Sigmoid colon (tissue), 7 donors: ENCODE data around the gene EVL. TPM values are rescaled to one million over a fixed set of nuclear protein-coding genes. Genes with fewer than 3 reads are reported as not detected.

Experiments
- DNase-seq: peaks from one replicate; pipeline ENCODE4 v3.0.0-alpha.2; 2019
- H3K27ac ChIP-seq, 4 donors: fragments of 200-600 bp; sonication (generic); one replicate each; pipeline ENCODE4 v1.5.1; 2016 to 2019; ENCODE audit warnings: mild to moderate bottlenecking in 1 of 4
- H3K27me3 ChIP-seq, 3 donors: fragments of 200-600 bp; sonication (generic); one replicate each; pipeline ENCODE4 v1.5.1; 2019; ENCODE audit warnings: mild to moderate bottlenecking in 1 of 3
- H3K36me3 ChIP-seq, 4 donors: fragments of 200-600 bp; sonication (generic); one replicate each; pipeline ENCODE4 v1.5.1; 2016 to 2019
- H3K4me1 ChIP-seq, 4 donors: fragments of 200-600 bp; sonication (generic); one replicate each; pipeline ENCODE4 v1.5.1; 2017 to 2019
- H3K4me3 ChIP-seq, 4 donors: fragments of 200-600 bp; sonication (generic); one replicate each; pipeline ENCODE4 v1.5.1; 2017 to 2019; ENCODE audit warnings: mild to moderate bottlenecking in 2 of 4, moderate library complexity in 1 of 4
- H3K9me3 ChIP-seq, 4 donors: fragments of 200-600 bp in 3 of 4; sonication (generic) in 3 of 4; one replicate each; pipeline versions ENCODE4 v1.5.1 to v1.6.1; 2013 to 2019
- EP300 ChIP-seq, 4 donors: sonication (generic); formaldehyde crosslinking; IDR thresholded peaks; one replicate each; pipeline ENCODE4 v1.6.1; 2017; ENCODE audit warnings: antibody characterized with exemption in 4 of 4
- POLR2A ChIP-seq, 2 donors: fragments of 450-650 bp; IDR thresholded peaks; one replicate each; pipeline ENCODE4 v1.6.1; 2016; ENCODE audit warnings: antibody characterized with exemption in 2 of 2, mild to moderate bottlenecking in 2 of 2, moderate library complexity in 2 of 2
- POLR2AphosphoS5 ChIP-seq, 4 donors: sonication (generic); formaldehyde crosslinking; IDR thresholded peaks; one replicate each; pipeline ENCODE4 v1.6.1; 2017; ENCODE audit warnings: antibody characterized with exemption in 4 of 4
- WGBS, 2 donors: extraction: QIAGEN DNeasy Blood & Tissue Kit; methylation state at CpG; one replicate each; pipeline ENCODE4 v1.1.7; 2013; 5-methylcytosine and 5-hydroxymethylcytosine counted together
- intact Hi-C: fragments of 100-400 bp; cut with DNase I; formaldehyde crosslinking; loops from one replicate; pipeline ENCODE4 v1.15.1; 2023
- polyA plus RNA-seq, 3 donors: library from polyadenylated mRNA; stranded (reverse); fragments of 200-250 nt; gene quantifications; one replicate each; pipeline ENCODE4 v1.2.3, GENCODE V29; 2013
- total RNA-seq, 4 donors: library from RNA; depleted of rRNA; stranded (reverse); fragments of >200 nt; gene quantifications; one replicate each; pipeline ENCODE4 v1.1.0, GENCODE V29; 2016
- TF ChIP-seq, protein P1 (sequence below), 4 experiments: fragments of 450-650 bp in 3 of 4; fragments of 200-600 bp in 1 of 4; IDR thresholded peaks; one replicate each; pipeline ENCODE4 v1.5.1; 2016 to 2019; ENCODE audit warnings: antibody characterized with exemption in 4 of 4, mild to moderate bottlenecking in 3 of 4, moderate library complexity in 2 of 4
- donor health status: healthy with polysubstance abuse.
- donor health status: Bipolar disorder and iron deficiency.
- donor health status: healthy.

The EVL gene
- total and polyA plus RNA-seq, 7 donors = 6.5 to 100 (median 27.5) TPM

DNA sequence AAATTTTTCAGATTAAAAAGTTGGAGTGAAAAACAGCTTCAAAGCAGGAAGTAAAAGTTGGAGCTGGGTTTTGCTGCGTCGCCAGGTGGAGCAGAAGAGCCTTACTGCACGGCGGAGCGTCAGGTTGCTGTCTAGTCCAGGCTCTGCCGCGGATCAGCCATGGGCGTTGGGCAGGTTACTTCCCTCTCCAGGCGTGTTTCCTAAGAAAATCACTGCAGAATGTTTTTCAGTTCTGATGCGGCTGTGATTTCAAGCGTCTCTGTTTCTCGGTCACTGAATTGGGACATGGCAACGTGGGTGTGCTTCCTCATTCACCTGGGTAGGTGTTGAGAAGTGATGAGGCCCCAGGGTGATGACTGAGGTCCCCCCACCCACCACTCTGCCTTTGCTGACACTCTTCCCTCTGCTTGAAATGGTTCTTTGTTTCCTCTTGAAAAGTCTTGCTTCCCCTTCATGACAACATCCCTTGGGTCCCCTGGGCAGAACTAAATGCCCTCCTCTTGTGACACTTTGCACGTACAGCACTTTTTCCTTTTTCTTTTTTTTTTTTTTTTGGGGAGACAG is 7.6 kb downstream of the EVL start:
- 37 to 45% methylated on average over 14 of the region's 14 CpGs for WGBS, 2 donors
- H3K4me1 ChIP-seq = peaks cover 0 to 13% (median 5%) of the 10 kb centered on the region in 4 donors
- TF ChIP-seq, protein P1, sequence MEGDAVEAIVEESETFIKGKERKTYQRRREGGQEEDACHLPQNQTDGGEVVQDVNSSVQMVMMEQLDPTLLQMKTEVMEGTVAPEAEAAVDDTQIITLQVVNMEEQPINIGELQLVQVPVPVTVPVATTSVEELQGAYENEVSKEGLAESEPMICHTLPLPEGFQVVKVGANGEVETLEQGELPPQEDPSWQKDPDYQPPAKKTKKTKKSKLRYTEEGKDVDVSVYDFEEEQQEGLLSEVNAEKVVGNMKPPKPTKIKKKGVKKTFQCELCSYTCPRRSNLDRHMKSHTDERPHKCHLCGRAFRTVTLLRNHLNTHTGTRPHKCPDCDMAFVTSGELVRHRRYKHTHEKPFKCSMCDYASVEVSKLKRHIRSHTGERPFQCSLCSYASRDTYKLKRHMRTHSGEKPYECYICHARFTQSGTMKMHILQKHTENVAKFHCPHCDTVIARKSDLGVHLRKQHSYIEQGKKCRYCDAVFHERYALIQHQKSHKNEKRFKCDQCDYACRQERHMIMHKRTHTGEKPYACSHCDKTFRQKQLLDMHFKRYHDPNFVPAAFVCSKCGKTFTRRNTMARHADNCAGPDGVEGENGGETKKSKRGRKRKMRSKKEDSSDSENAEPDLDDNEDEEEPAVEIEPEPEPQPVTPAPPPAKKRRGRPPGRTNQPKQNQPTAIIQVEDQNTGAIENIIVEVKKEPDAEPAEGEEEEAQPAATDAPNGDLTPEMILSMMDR (IDR thresholded peaks at IDR 0.05) = no peak
- TF ChIP-seq POLR2AphosphoS5 (IDR thresholded peaks at IDR 0.05) (no peak), EP300 (IDR thresholded peaks at IDR 0.05) (no peak), POLR2A (IDR thresholded peaks at IDR 0.05) (no peak)
- no peak for DNase-seq
- H3K36me3 ChIP-seq = no peaks in the 10 kb centered on the region
- no peaks in the 10 kb centered on the region for H3K9me3 ChIP-seq
- no peak overlapping the region for H3K4me3 ChIP-seq
- H3K27me3 ChIP-seq = no peaks in the 10 kb centered on the region
- intact Hi-C loops = no loop called here
- H3K27ac ChIP-seq = peak overlapping the region in 1 of 4 donors; percentile 14

DNA sequence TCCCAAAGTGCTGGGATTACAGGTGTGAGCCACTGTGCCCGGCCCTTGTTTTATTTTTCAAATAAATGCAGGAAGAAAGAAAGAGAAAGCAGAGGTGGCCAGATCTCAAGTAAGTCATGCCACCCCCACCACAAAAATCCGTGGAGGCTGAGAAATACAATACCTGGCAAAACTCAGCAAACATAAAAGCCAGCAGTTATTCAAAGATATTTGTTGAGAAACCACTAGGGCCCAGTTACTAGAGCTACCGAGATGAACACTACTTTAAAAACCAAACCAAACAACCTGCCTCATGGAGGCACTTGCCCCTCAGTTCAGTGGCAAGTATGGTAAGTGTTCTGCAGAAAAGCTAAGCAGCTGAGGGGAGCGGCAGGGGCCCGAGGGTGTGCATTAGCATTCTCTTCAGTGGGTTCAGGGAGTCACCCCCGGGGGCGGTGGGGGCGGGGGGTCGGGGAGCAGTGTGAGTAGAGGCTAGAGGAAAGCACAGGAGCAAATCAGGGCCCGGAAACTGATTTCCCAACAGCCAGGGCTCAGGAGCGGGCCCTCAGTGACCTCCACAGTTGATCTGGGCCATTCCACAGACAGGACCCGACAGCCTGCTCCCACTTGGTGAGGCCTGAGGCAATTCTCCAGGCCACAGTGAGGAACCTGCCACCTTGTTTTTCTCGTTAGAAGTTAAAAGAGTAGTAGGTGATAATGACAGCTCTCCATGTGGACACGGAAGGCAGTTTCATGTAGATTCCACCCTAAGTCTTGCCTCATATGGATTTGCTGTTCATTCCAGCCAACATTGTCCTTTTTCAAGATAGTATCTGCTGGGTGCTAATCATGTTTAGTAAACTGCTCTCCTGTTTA is 8.6 kb downstream of the EVL start:
- Histone ChIP-seq H3K9me3 (no peaks in the 10 kb centered on the region), H3K27me3 (no peaks in the 10 kb centered on the region), H3K4me3 (no peak overlapping the region), H3K27ac (no peak overlapping the region), H3K4me1 (peaks cover 0 to 19% (median 5%) of the 10 kb centered on the region in 4 donors), H3K36me3 (no peaks in the 10 kb centered on the region)
- WGBS, 2 donors = 73 to 80% methylated on average over 14 of the region's 14 CpGs
- intact Hi-C loops = no loop called here
- no peak for DNase-seq
- TF ChIP-seq, protein P1 (IDR thresholded peaks at IDR 0.05) = no peak
- TF ChIP-seq POLR2A (IDR thresholded peaks at IDR 0.05) = no peak
- TF ChIP-seq EP300 (IDR thresholded peaks at IDR 0.05) = no peak
- no peak for TF ChIP-seq POLR2AphosphoS5 (IDR thresholded peaks at IDR 0.05)

DNA sequence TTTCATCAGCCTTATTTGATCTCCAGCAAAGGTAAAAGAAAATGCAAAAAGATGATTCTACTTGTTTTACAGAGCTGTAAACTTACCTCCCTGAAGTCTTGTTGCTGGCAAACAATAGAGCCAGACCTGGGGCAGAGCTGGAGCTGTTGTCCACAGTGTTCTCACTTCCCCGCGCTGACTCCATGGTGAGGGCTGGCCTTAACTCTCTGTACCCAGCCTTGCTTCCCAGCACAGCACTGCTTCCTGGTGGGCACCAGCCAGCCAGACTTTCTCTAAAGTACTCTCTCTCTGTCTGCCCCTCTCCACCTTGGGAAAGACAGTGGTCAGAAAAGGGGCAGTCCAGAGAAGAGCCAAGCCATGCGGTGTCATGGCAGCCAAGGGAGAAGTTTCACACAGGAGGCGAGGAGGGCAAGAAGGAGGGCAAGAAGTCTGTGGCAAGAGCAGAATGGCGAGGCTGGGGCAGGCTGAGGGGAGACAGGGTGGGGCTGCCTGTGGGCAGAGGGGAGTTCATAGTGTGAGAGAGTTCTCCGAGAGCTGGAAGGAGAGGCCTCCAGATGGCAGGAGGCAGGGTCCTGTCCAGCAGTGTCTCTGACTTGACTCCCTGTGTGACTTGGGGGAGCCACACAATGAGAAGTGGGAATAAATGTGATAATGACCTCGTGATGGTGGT is 9.3 kb downstream of the EVL start:
- TF ChIP-seq POLR2AphosphoS5 (IDR thresholded peaks at IDR 0.05) = no peak
- TF ChIP-seq POLR2A (IDR thresholded peaks at IDR 0.05) = no peak
- no peak for TF ChIP-seq EP300 (IDR thresholded peaks at IDR 0.05)
- TF ChIP-seq, protein P1 (IDR thresholded peaks at IDR 0.05) = no peak
- intact Hi-C loops = no loop called here
- Histone ChIP-seq H3K36me3 (no peaks in the 10 kb centered on the region), H3K4me1 (peaks cover 0 to 19% (median 5%) of the 10 kb centered on the region in 4 donors), H3K9me3 (no peaks in the 10 kb centered on the region), H3K4me3 (no peak overlapping the region), H3K27me3 (no peaks in the 10 kb centered on the region), H3K27ac (no peak overlapping the region)
- 82 to 87% methylated on average over 7 of the region's 7 CpGs for WGBS, 2 donors
- no peak for DNase-seq

DNA sequence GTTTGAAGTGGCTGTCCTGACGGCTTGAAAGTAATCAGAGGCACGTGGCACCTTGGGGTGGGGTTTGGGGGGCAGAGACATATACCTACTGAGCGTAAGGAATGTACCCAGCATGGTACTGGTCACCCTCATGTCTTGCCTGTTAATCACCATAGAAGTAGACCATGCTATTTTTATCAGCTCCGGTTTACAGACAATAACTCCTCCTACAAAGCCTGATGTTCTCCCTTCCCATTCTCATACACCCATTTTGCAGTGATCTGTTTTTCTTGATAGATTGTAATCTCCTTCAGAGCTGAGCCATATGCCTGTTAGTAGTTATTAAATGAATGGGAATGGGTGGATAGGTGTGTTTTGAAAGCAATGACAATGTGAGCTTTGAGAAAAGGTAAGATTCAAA is 10.5 kb downstream of the EVL start:
- Histone ChIP-seq H3K27ac (no peak overlapping the region), H3K4me1 (peaks cover 0 to 19% (median 5%) of the 10 kb centered on the region in 4 donors), H3K4me3 (no peak overlapping the region), H3K27me3 (no peaks in the 10 kb centered on the region), H3K9me3 (no peaks in the 10 kb centered on the region), H3K36me3 (no peaks in the 10 kb centered on the region)
- no peak for DNase-seq
- TF ChIP-seq POLR2A (IDR thresholded peaks at IDR 0.05) (no peak), POLR2AphosphoS5 (IDR thresholded peaks at IDR 0.05) (no peak), EP300 (IDR thresholded peaks at IDR 0.05) (no peak)
- TF ChIP-seq, protein P1 (IDR thresholded peaks at IDR 0.05) = no peak
- intact Hi-C loops = no loop called here
- WGBS, 2 donors = 60 to 65% methylated on average over 4 of the region's 4 CpGs
